K562 (cell line): ENCODE results near the gene CCL21.
"Not testable (repeated sequence)": the region's sequence is repeated elsewhere in the genome, so short reads cannot be mapped to it uniquely, and the experiment has no call there.

Experiments used
- ATF6 ChIP-seq: sonication (generic); formaldehyde crosslinking; IDR thresholded peaks from 2 replicates; pipeline ENCODE4 v1.4.0; 2020; ENCODE audit warnings: mild to moderate bottlenecking, missing genetic modification reagents
- CTCF ChIP-seq, 3 experiments: IDR thresholded peaks in 2 of 3; conservative IDR thresholded peaks in 1 of 3; 2 replicates each; pipeline ENCODE4 v1.5.1; 2011 to 2012; ENCODE audit warnings: low read length in 3 of 3, mild to moderate bottlenecking in 3 of 3, control low read depth in 2 of 3, improper control_type of control experiment in 1 of 3, inconsistent platforms in 1 of 3, low read depth in 1 of 3, mixed read lengths in 1 of 3, moderate library complexity in 1 of 3; ENCODE audit not compliant: insufficient read depth in 2 of 3
- EZH2 ChIP-seq: IDR thresholded peaks from 2 replicates; pipeline ENCODE4 v1.6.1; 2012; ENCODE audit warnings: low read depth, mild to moderate bottlenecking, inconsistent platforms, low read length, borderline replicate concordance
- POLR2A ChIP-seq: fragments of 450-650 bp; conservative IDR thresholded peaks from 2 replicates; pipeline ENCODE4 v1.6.1; 2016
- POLR2AphosphoS5 ChIP-seq: IDR thresholded peaks from 2 replicates; pipeline ENCODE4 v1.6.1; 2011; ENCODE audit warnings: mild to moderate bottlenecking, low read depth, low read length, moderate library complexity; ENCODE audit not compliant: control insufficient read depth, insufficient read depth
- STAT5B ChIP-seq: fragments of 250-450 bp; sonication (Bioruptor Pico); IDR thresholded peaks from 2 replicates; pipeline ENCODE4 v1.8.0; 2021; ENCODE audit warnings: mild to moderate bottlenecking, inconsistent platforms
- SUPT5H ChIP-seq: fragments of 450-650 bp; IDR thresholded peaks from 2 replicates; pipeline ENCODE4 v1.6.1; 2016
- TRIM28 ChIP-seq: fragments of 450-650 bp; IDR thresholded peaks from 2 replicates; pipeline ENCODE4 v1.6.1; 2017

GRCh38 chr9:34750320-34750719 lies 40.4 kb upstream of the CCL21 start:
- TF ChIP-seq CTCF (IDR thresholded peaks at IDR 0.05 in 2 of 3, conservative IDR thresholded peaks at IDR 0.05 in 1 of 3; ENCODE audit: insufficient read depth in 2 of 3, low read depth in 1 of 3, low read length in 3 of 3); SUPT5H; STAT5B (CRISPR knock-in tag); ATF6; POLR2A; EZH2; POLR2AphosphoS5; TRIM28: not testable (repeated sequence)
